ENCODE measurements around the gene TRPM4.
A peak's percentile ranks its signal among the peaks of the same experiment; 100 is the strongest.

Gene TRPM4

GRCh38 chr19:49148044-49148682 is 9.4 kb upstream of the TRPM4 start:
- Histone ChIP-seq H3K27me3 (peaks cover 99% of the 10 kb centered on the region), H3K9me3 (peaks cover 4% of the 10 kb centered on the region), H3K36me3 (no peaks in the 10 kb centered on the region), H3K4me1 (ENCODE audit: control insufficient read depth in 1 of 2, insufficient read depth in 1 of 2, low read depth in 1 of 2, low read length in 1 of 2) (peaks cover 20 to 29% of the 10 kb centered on the region in 2 experiments), H3K27ac (no peak overlapping the region), H3K4me3 (ENCODE audit: low read depth in 1 of 2, low read length in 1 of 2) (no peak overlapping the region)
- TF ChIP-seq CTCF (IDR thresholded peaks at IDR 0.05): no peak

- no peaks in the 10 kb centered on the region for H3K36me3 ChIP-seq
- H3K4me1 ChIP-seq (ENCODE audit: control insufficient read depth in 1 of 2, insufficient read depth in 1 of 2, low read depth in 1 of 2, low read length in 1 of 2): peaks cover 20 to 29% of the 10 kb centered on the region in 2 experiments
- H3K27me3 ChIP-seq: peaks cover 99% of the 10 kb centered on the region
- no peak for TF ChIP-seq CTCF (IDR thresholded peaks at IDR 0.05)
- H3K27ac ChIP-seq: no peak overlapping the region
- H3K9me3 ChIP-seq: peaks cover 4% of the 10 kb centered on the region
- peak overlapping the region in 1 of 2 experiments; percentile 60 for H3K4me3 ChIP-seq (ENCODE audit: low read depth in 1 of 2, low read length in 1 of 2)
Measured at GRCh38 chr19:49148784-49149651, 8.6 kb upstream of the TRPM4 start.

- no peaks in the 10 kb centered on the region for H3K36me3 ChIP-seq
- H3K4me3 ChIP-seq (ENCODE audit: low read depth in 1 of 2, low read length in 1 of 2): peak overlapping the region; percentile 46 to 60
- no peak overlapping the region for H3K27ac ChIP-seq
- no peak for TF ChIP-seq CTCF (IDR thresholded peaks at IDR 0.05)
- H3K9me3 ChIP-seq: peaks cover 4% of the 10 kb centered on the region
- peaks cover 20 to 29% of the 10 kb centered on the region in 2 experiments for H3K4me1 ChIP-seq (ENCODE audit: control insufficient read depth in 1 of 2, insufficient read depth in 1 of 2, low read depth in 1 of 2, low read length in 1 of 2)
- H3K27me3 ChIP-seq: peaks cover 99% of the 10 kb centered on the region
Measured at GRCh38 chr19:49149652-49150105, 7.9 kb upstream of the TRPM4 start.

- H3K27me3 ChIP-seq: peaks cover 100% of the 10 kb centered on the region
- H3K4me3 ChIP-seq (ENCODE audit: low read depth in 1 of 2, low read length in 1 of 2): peak overlapping the region; percentile 46 to 60
- no peak for TF ChIP-seq CTCF (IDR thresholded peaks at IDR 0.05)
- peaks cover 4% of the 10 kb centered on the region for H3K9me3 ChIP-seq
- H3K4me1 ChIP-seq (ENCODE audit: control insufficient read depth in 1 of 2, insufficient read depth in 1 of 2, low read depth in 1 of 2, low read length in 1 of 2): peaks cover 20 to 29% of the 10 kb centered on the region in 2 experiments
- H3K36me3 ChIP-seq: no peaks in the 10 kb centered on the region
- H3K27ac ChIP-seq: no peak overlapping the region
Measured at GRCh38 chr19:49150106-49150943, 7.3 kb upstream of the TRPM4 start.

GRCh38 chr19:49150944-49151243 is 6.7 kb upstream of the TRPM4 start:
- peaks cover 20 to 26% of the 10 kb centered on the region in 2 experiments for H3K4me1 ChIP-seq (ENCODE audit: control insufficient read depth in 1 of 2, insufficient read depth in 1 of 2, low read depth in 1 of 2, low read length in 1 of 2)
- H3K27ac ChIP-seq: no peak overlapping the region

More at GRCh38 chr19:49150944-49151243, 6.7 kb upstream of the TRPM4 start:
- peaks cover 4% of the 10 kb centered on the region for H3K9me3 ChIP-seq
- H3K27me3 ChIP-seq: peaks cover 100% of the 10 kb centered on the region
- peak overlapping the region in 1 of 2 experiments; percentile 60 for H3K4me3 ChIP-seq (ENCODE audit: low read depth in 1 of 2, low read length in 1 of 2)
- H3K36me3 ChIP-seq: no peaks in the 10 kb centered on the region
- no peak for TF ChIP-seq CTCF (IDR thresholded peaks at IDR 0.05)
